GM23338 (cell line): ENCODE measurements around the gene ELN. TPM values are rescaled to one million over a fixed set of nuclear protein-coding genes. Genes with fewer than 3 reads are reported as not detected.

ENCODE experiments used
- ATAC-seq: fragments of 200-7000 bp; cut with Tn5 transposase; 3 replicates; pipeline ENCODE4 v1.9.1; 2020
- DNase-seq: peaks from one replicate; pipeline ENCODE4 v3.0.0-alpha.2; 2015; ENCODE audit warnings: low spot score
- H2AFZ ChIP-seq: fragments of 200-600 bp; sonication (generic); 2 replicates; pipeline ENCODE4 v1.8.0; 2016; ENCODE audit warnings: antibody characterized with exemption, mild to moderate bottlenecking, moderate library complexity
- H3F3A ChIP-seq: fragments of 200-600 bp; sonication (generic); replicated peaks from 2 replicates; pipeline ENCODE4 v1.8.0; 2017; ENCODE audit warnings: antibody characterized with exemption, mixed run types, low read depth
- H3K27ac ChIP-seq: fragments of 200-600 bp; sonication (generic); 2 replicates; pipeline ENCODE4 v1.6.1; 2016; ENCODE audit warnings: low read depth
- H3K27me3 ChIP-seq: fragments of 200-600 bp; sonication (generic); 2 replicates; pipeline ENCODE4 v1.8.0; 2016; ENCODE audit warnings: mild to moderate bottlenecking, mixed run types, moderate library complexity; ENCODE audit not compliant: insufficient read depth
- H3K36me3 ChIP-seq: fragments of 200-600 bp; sonication (generic); 2 replicates; pipeline ENCODE4 v1.8.0; 2016; ENCODE audit warnings: mild to moderate bottlenecking; ENCODE audit not compliant: insufficient read depth
- H3K4me1 ChIP-seq: fragments of 200-600 bp; sonication (generic); 2 replicates; pipeline ENCODE4 v1.8.0; 2016; ENCODE audit warnings: mild to moderate bottlenecking, moderate library complexity; ENCODE audit not compliant: insufficient read depth
- H3K4me2 ChIP-seq: fragments of 200-600 bp; sonication (generic); 2 replicates; pipeline ENCODE4 v1.7.1; 2017; ENCODE audit warnings: mixed run types
- H3K4me3 ChIP-seq: fragments of 200-600 bp; sonication (generic); 2 replicates; pipeline ENCODE4 v1.6.1; 2016; ENCODE audit warnings: mixed run types
- H3K79me2 ChIP-seq: fragments of 200-600 bp; sonication (generic); replicated peaks from 2 replicates; pipeline ENCODE4 v1.8.0; 2017; ENCODE audit warnings: mild to moderate bottlenecking; ENCODE audit not compliant: insufficient read depth
- H3K9me2 ChIP-seq: fragments of 200-600 bp; sonication (generic); 2 replicates; pipeline ENCODE4 v1.8.0; 2017; ENCODE audit not compliant: insufficient read depth
- H4K20me1 ChIP-seq: fragments of 200-600 bp; sonication (generic); replicated peaks from 2 replicates; pipeline ENCODE4 v1.8.0; 2017; ENCODE audit warnings: mild to moderate bottlenecking; ENCODE audit not compliant: insufficient read depth
- H3K27ac Mint-ChIP-seq: 2 replicates; pipeline ENCODE4 v1.8.0; 2020; ENCODE audit warnings: inconsistent platforms, mild to moderate bottlenecking, moderate library complexity, mixed read lengths
- H3K27me3 Mint-ChIP-seq: 3 replicates; pipeline ENCODE4 v1.8.0; 2022; ENCODE audit warnings: low read depth, mild to moderate bottlenecking, moderate library complexity, mixed read lengths, inconsistent platforms; ENCODE audit not compliant: insufficient read depth, poor library complexity
- H3K36me3 Mint-ChIP-seq: 3 replicates; pipeline ENCODE4 v1.8.0; 2021; ENCODE audit warnings: low read depth, mild to moderate bottlenecking, inconsistent platforms, moderate library complexity, mixed read lengths
- H3K4me1 Mint-ChIP-seq: 3 replicates; pipeline ENCODE4 v1.8.0; 2020; ENCODE audit warnings: mild to moderate bottlenecking, inconsistent platforms, mixed read lengths
- H3K4me3 Mint-ChIP-seq: 3 replicates; pipeline ENCODE4 v1.8.0; 2021; ENCODE audit warnings: moderate library complexity, mild to moderate bottlenecking, inconsistent platforms, mixed read lengths
- H3K9me3 Mint-ChIP-seq: 3 replicates; pipeline ENCODE4 v1.8.0; 2020; ENCODE audit warnings: moderate library complexity, mild to moderate bottlenecking, inconsistent platforms, mixed read lengths
- CREB1 ChIP-seq: fragments of 250-450 bp; sonication (Bioruptor Pico); IDR thresholded peaks from 2 replicates; pipeline ENCODE4 v1.5.0; 2020; ENCODE audit warnings: low read depth, mild to moderate bottlenecking, moderate library complexity
- CTCF ChIP-seq, 2 experiments: fragments of 200-600 bp in 1 of 2; sonication (generic) in 1 of 2; conservative IDR thresholded peaks; 2 replicates each; pipeline versions ENCODE4 v1.5.1 to v1.6.1; 2016 to 2017; ENCODE audit warnings: antibody characterized with exemption in 2 of 2, low read depth in 2 of 2, mild to moderate bottlenecking in 2 of 2, moderate library complexity in 1 of 2
- ETS1 ChIP-seq: IDR thresholded peaks from 2 replicates; pipeline ENCODE4 v1.6.1; 2016; ENCODE audit warnings: antibody characterized with exemption
- EZH2 ChIP-seq: fragments of 200-600 bp; sonication (generic); IDR thresholded peaks from one replicate; pipeline ENCODE4 v1.8.0; 2017; ENCODE audit warnings: antibody characterized with exemption, mild to moderate bottlenecking, low read depth; ENCODE audit not compliant: unreplicated experiment
- EZH2phosphoT487 ChIP-seq: fragments of 200-600 bp; sonication (generic); IDR thresholded peaks from one replicate; pipeline ENCODE4 v1.8.1; 2018; ENCODE audit warnings: antibody characterized with exemption; ENCODE audit not compliant: unreplicated experiment
- JUNB ChIP-seq: IDR thresholded peaks from one replicate; pipeline ENCODE4 v1.6.1; 2016; ENCODE audit warnings: antibody characterized with exemption; ENCODE audit not compliant: unreplicated experiment
- NANOG ChIP-seq: IDR thresholded peaks from 2 replicates; pipeline ENCODE4 v1.6.1; 2016; ENCODE audit warnings: antibody characterized with exemption, borderline replicate concordance
- POLR2AphosphoS5 ChIP-seq: IDR thresholded peaks from 2 replicates; pipeline ENCODE4 v1.6.1; 2016; ENCODE audit warnings: antibody characterized with exemption, low read depth
- REST ChIP-seq: IDR thresholded peaks from one replicate; pipeline ENCODE4 v1.6.1; 2018; ENCODE audit warnings: antibody characterized with exemption; ENCODE audit not compliant: unreplicated experiment
- STAT1 ChIP-seq: IDR thresholded peaks from one replicate; pipeline ENCODE4 v1.6.1; 2016; ENCODE audit warnings: antibody characterized with exemption; ENCODE audit not compliant: unreplicated experiment
- ZNF114 ChIP-seq: fragments of 250-450 bp; sonication (Bioruptor Pico); IDR thresholded peaks from 2 replicates; pipeline ENCODE4 v1.5.0; 2020; ENCODE audit warnings: mild to moderate bottlenecking, moderate library complexity
- ZNF331 ChIP-seq: fragments of 250-450 bp; sonication (Bioruptor Pico); IDR thresholded peaks from 2 replicates; pipeline ENCODE4 v1.5.0; 2020; ENCODE audit warnings: low read depth, mild to moderate bottlenecking, moderate library complexity
- ZNF462 ChIP-seq: fragments of 250-450 bp; sonication (Bioruptor Pico); IDR thresholded peaks from 2 replicates; pipeline ENCODE4 v1.5.0; 2020; ENCODE audit warnings: mild to moderate bottlenecking, moderate library complexity
- polyA plus RNA-seq: library from polyadenylated mRNA; unstranded; fragments of >200 nt; fragmentation: Nextera tagmentation; extraction: Ambion mirVana; gene quantifications from 2 replicates; pipeline ENCODE4 v1.2.1, GENCODE V29; 2016
- total RNA-seq: library from RNA; depleted of rRNA; stranded (reverse); fragments of >200 nt; shearing (Covaris generic); gene quantifications from 2 replicates; pipeline ENCODE4 v1.2.3, GENCODE V29; 2014

ELN gene
- total and polyA plus RNA-seq, 2 experiments from 2014 or later, result 1.1 to 5.6 TPM

GRCh38 chr7:74064696-74065095 lies 36.7 kb downstream of the ELN start:
- H3K4me3 ChIP-seq, result no peak overlapping the region
- DNase-seq (no peak), ATAC-seq (no peak)
- no peak overlapping the region for H3K4me2 ChIP-seq
- TF ChIP-seq EZH2 (no peak), STAT1 (no peak), JUNB (no peak), ZNF462 (CRISPR knock-in tag) (no peak), NANOG (no peak), EZH2phosphoT487 (no peak), REST (no peak), CTCF (conservative IDR thresholded peaks at IDR 0.05; ENCODE audit: low read depth in 2 of 2) (no peak), POLR2AphosphoS5 (no peak), ZNF331 (CRISPR knock-in tag) (no peak), ZNF114 (CRISPR knock-in tag) (no peak), CREB1 (CRISPR knock-in tag) (no peak), ETS1 (no peak)
- Mint-ChIP-seq H3K27ac (no peak overlapping the region), H3K27me3 (peaks cover 15% of the 10 kb centered on the region), H3K4me1 (peaks cover 6% of the 10 kb centered on the region), H3K4me3 (no peak overlapping the region), H3K9me3 (no peaks in the 10 kb centered on the region; the same call in 2 of the 3 replicates), H3K36me3 (no peaks in the 10 kb centered on the region; the same call in 2 of the 3 replicates)
- H3K27me3 ChIP-seq, result no peaks in the 10 kb centered on the region
- H3F3A ChIP-seq, result no peaks in the 10 kb centered on the region
- H4K20me1 ChIP-seq, result no peaks in the 10 kb centered on the region
- H3K27ac ChIP-seq, result no peak overlapping the region
- no peaks in the 10 kb centered on the region for H3K4me1 ChIP-seq
- no peaks in the 10 kb centered on the region for H3K79me2 ChIP-seq
- no peaks in the 10 kb centered on the region for H3K36me3 ChIP-seq
- no peak overlapping the region for H2AFZ ChIP-seq
- no peaks in the 10 kb centered on the region for H3K9me2 ChIP-seq
